CD4-positive, alpha-beta memory T cell (primary cell): Measurements from ENCODE around the gene CORO2B. TPM values are rescaled to one million over a fixed set of nuclear protein-coding genes. Genes with fewer than 3 reads are reported as not detected.

Experiments
- CTCF ChIA-PET: fragments of 350-600 bp; sonication (Branson Sonifier 250); formaldehyde crosslinking; loops from one replicate; lab custom pipeline; 2021; ENCODE audit warnings: inconsistent platforms; ENCODE audit not compliant: partially characterized antibody; lab: Charles Lee
- POLR2A ChIA-PET: fragments of 350-600 bp; sonication (Branson Sonifier 250); formaldehyde crosslinking; loops from one replicate; lab custom pipeline; 2021; ENCODE audit not compliant: partially characterized antibody; lab: Charles Lee
- DNase-seq, 5 donors: peaks; one replicate each; pipeline versions ENCODE4 v3.0.0 to v3.0.0-alpha.2; 2020 to 2022; ENCODE audit warnings: mixed read lengths in 1 of 5
- H3K27ac ChIP-seq: one replicate; pipeline ENCODE4 v1.7.0; 2013; ENCODE audit warnings: low read depth, low read length
- H3K27me3 ChIP-seq: 2 replicates; pipeline ENCODE4 v1.7.0; 2013; ENCODE audit warnings: mild to moderate bottlenecking, low read length, moderate library complexity; ENCODE audit not compliant: insufficient read depth
- H3K36me3 ChIP-seq: 2 replicates; pipeline ENCODE4 v1.7.0; 2013; ENCODE audit warnings: mild to moderate bottlenecking, low read length, moderate library complexity; ENCODE audit not compliant: insufficient read depth
- H3K4me1 ChIP-seq: 2 replicates; pipeline ENCODE4 v1.7.0; 2013; ENCODE audit warnings: mild to moderate bottlenecking, low read length, moderate library complexity; ENCODE audit not compliant: insufficient read depth
- H3K4me3 ChIP-seq, 2 donors: one replicate each; pipeline ENCODE4 v1.7.0; 2013; ENCODE audit warnings: low read length in 2 of 2, mild to moderate bottlenecking in 1 of 2
- H3K9me3 ChIP-seq, 2 donors: one replicate each; pipeline ENCODE4 v1.7.0; 2013; ENCODE audit warnings: low read length in 2 of 2, control low read depth in 1 of 2; ENCODE audit not compliant: control insufficient read depth in 1 of 2
- H3K27ac Mint-ChIP-seq, 7 donors: one replicate each; pipeline ENCODE4 v1.8.0; 2020 to 2021; ENCODE audit warnings: mixed read lengths in 7 of 7, mild to moderate bottlenecking in 6 of 7, inconsistent platforms in 3 of 7, moderate library complexity in 3 of 7
- H3K27me3 Mint-ChIP-seq, 2 donors: one replicate each; pipeline ENCODE4 v1.8.0; 2020 to 2021; ENCODE audit warnings: mixed read lengths in 2 of 2
- H3K36me3 Mint-ChIP-seq, 2 donors: one replicate each; pipeline ENCODE4 v1.8.0; 2020 to 2021; ENCODE audit warnings: mixed read lengths in 2 of 2, inconsistent platforms in 1 of 2, mild to moderate bottlenecking in 1 of 2
- H3K4me1 Mint-ChIP-seq, 4 donors: one replicate each; pipeline ENCODE4 v1.8.0; 2020 to 2021; ENCODE audit warnings: mixed read lengths in 4 of 4, mild to moderate bottlenecking in 1 of 4
- H3K4me3 Mint-ChIP-seq, 8 donors: one replicate each; pipeline ENCODE4 v1.8.0; 2020 to 2021; ENCODE audit warnings: mixed read lengths in 8 of 8, mild to moderate bottlenecking in 7 of 8, moderate library complexity in 6 of 8, inconsistent platforms in 3 of 8
- H3K9me3 Mint-ChIP-seq, 8 donors: one replicate each; pipeline ENCODE4 v1.8.0; 2020 to 2021; ENCODE audit warnings: mixed read lengths in 8 of 8, mild to moderate bottlenecking in 5 of 8, inconsistent platforms in 3 of 8, moderate library complexity in 1 of 8
- intact Hi-C: fragments of 100-400 bp; cut with micrococcal nuclease; formaldehyde crosslinking; loops from one replicate; pipeline ENCODE4 v1.15.1; 2023
- polyA plus RNA-seq, 2 donors: library from polyadenylated mRNA; unstranded; fragments of 300-500 nt; fragmentation: Illumina TruSeq; gene quantifications; one replicate each; pipeline ENCODE4 v1.2.3, GENCODE V29; 2021
- total RNA-seq, 2 experiments: library from RNA; stranded (reverse); gene quantifications; one replicate each; pipeline ENCODE4 v1.2.3, GENCODE V29; 2021

The CORO2B gene
- total and polyA plus RNA-seq, 4 experiments from 2014 or later, result not detected

DNA sequence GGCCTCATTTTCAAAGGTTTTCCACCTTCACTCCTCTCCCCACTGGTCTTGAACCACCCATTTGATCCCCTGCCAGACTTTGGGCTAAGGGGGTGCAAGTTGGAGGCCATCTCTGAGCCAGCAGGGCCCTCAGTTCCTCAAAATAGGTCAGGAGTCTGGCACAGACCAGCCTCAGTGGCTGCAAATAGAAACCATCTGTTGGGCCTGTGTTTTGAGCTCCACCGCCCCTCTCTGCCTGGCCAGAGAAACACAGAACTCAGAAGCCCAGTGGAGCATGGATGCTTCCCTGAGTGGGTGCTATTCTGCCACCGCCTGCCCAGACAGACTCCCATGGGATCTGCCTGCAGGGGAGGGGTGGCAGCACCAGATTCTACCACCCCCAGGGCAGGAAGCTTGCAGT is 56.3 kb downstream of the CORO2B start:
- no peaks in the 10 kb centered on the region for H3K9me3 Mint-ChIP-seq
- no peaks in the 10 kb centered on the region for H3K4me1 Mint-ChIP-seq

GRCh38 chr15:68636256-68636655 is 57.5 kb downstream of the CORO2B start:
- Mint-ChIP-seq H3K4me1 (no peaks in the 10 kb centered on the region), H3K4me3 (no peak overlapping the region), H3K9me3 (no peaks in the 10 kb centered on the region), H3K27ac (no peak overlapping the region), H3K27me3 (no peaks in the 10 kb centered on the region), H3K36me3 (no peaks in the 10 kb centered on the region)
- ChIA-PET CTCF (no interaction called here), POLR2A (no interaction called here)
- H3K27ac ChIP-seq, result no peak overlapping the region
- no peak for DNase-seq
- intact Hi-C loops, result no loop called here
- H3K27me3 ChIP-seq, result no peaks in the 10 kb centered on the region
- no peaks in the 10 kb centered on the region for H3K4me1 ChIP-seq
- no peak overlapping the region for H3K4me3 ChIP-seq
- H3K36me3 ChIP-seq, result no peaks in the 10 kb centered on the region
- H3K9me3 ChIP-seq, result no peaks in the 10 kb centered on the region

More for the DNA sequence above, 56.3 kb downstream of the CORO2B start:
- no peaks in the 10 kb centered on the region for H3K4me1 ChIP-seq
- H3K4me3 Mint-ChIP-seq, result no peak overlapping the region
- H3K27ac ChIP-seq, result no peak overlapping the region
- no peaks in the 10 kb centered on the region for H3K27me3 Mint-ChIP-seq
- ChIA-PET CTCF (no interaction called here), POLR2A (no interaction called here)
- H3K9me3 ChIP-seq, result no peaks in the 10 kb centered on the region
- intact Hi-C loops, result no loop called here
- no peaks in the 10 kb centered on the region for H3K36me3 ChIP-seq
- no peak for DNase-seq
- no peaks in the 10 kb centered on the region for H3K27me3 ChIP-seq
- H3K4me3 ChIP-seq, result no peak overlapping the region
- no peaks in the 10 kb centered on the region for H3K36me3 Mint-ChIP-seq
- H3K27ac Mint-ChIP-seq, result no peak overlapping the region

- H3K27me3 Mint-ChIP-seq, result no peaks in the 10 kb centered on the region
- no peaks in the 10 kb centered on the region for H3K4me1 ChIP-seq
- H3K4me3 Mint-ChIP-seq, result no peak overlapping the region
- no peaks in the 10 kb centered on the region for H3K36me3 Mint-ChIP-seq
- intact Hi-C loops, result no loop called here
- no peak overlapping the region for H3K27ac Mint-ChIP-seq
- H3K9me3 Mint-ChIP-seq, result no peaks in the 10 kb centered on the region
- no peaks in the 10 kb centered on the region for H3K27me3 ChIP-seq
- no peak overlapping the region for H3K27ac ChIP-seq
- no peaks in the 10 kb centered on the region for H3K36me3 ChIP-seq
- ChIA-PET CTCF (interaction anchor here (1.1 kb wide), 1 partner anchor 36 kb away, joined by 3 read pairs; no protein-coding TSS in a partner anchor), POLR2A (no interaction called here)
- no peak overlapping the region for H3K4me3 ChIP-seq
- no peak for DNase-seq
- H3K9me3 ChIP-seq, result no peaks in the 10 kb centered on the region
- H3K4me1 Mint-ChIP-seq, result no peaks in the 10 kb centered on the region
These were observed 59.1 kb downstream of the CORO2B start for GRCh38 chr15:68637767-68638404.

- Mint-ChIP-seq H3K27me3 (no peaks in the 10 kb centered on the region), H3K9me3 (no peaks in the 10 kb centered on the region), H3K36me3 (no peaks in the 10 kb centered on the region), H3K4me1 (no peaks in the 10 kb centered on the region), H3K27ac (no peak overlapping the region), H3K4me3 (no peak overlapping the region)
- Histone ChIP-seq H3K27ac (no peak overlapping the region), H3K36me3 (no peaks in the 10 kb centered on the region), H3K4me1 (no peaks in the 10 kb centered on the region), H3K4me3 (no peak overlapping the region), H3K27me3 (no peaks in the 10 kb centered on the region), H3K9me3 (no peaks in the 10 kb centered on the region)
- ChIA-PET POLR2A (no interaction called here), CTCF (no interaction called here)
- intact Hi-C loops, result no loop called here
- DNase-seq, result no peak
These were observed 60.2 kb downstream of the CORO2B start for GRCh38 chr15:68638953-68639515.

- H3K36me3 Mint-ChIP-seq, result no peaks in the 10 kb centered on the region
- no peaks in the 10 kb centered on the region for H3K9me3 ChIP-seq
- H3K4me1 Mint-ChIP-seq, result no peaks in the 10 kb centered on the region
- H3K27ac Mint-ChIP-seq, result no peak overlapping the region
- POLR2A ChIA-PET, result no interaction called here
- no peak overlapping the region for H3K4me3 ChIP-seq
- H3K36me3 ChIP-seq, result no peaks in the 10 kb centered on the region
- H3K9me3 Mint-ChIP-seq, result no peaks in the 10 kb centered on the region
- H3K4me1 ChIP-seq, result no peaks in the 10 kb centered on the region
- no peaks in the 10 kb centered on the region for H3K27me3 ChIP-seq
- CTCF ChIA-PET, result no interaction called here
- no peak for DNase-seq
- peaks cover 0 to 3% of the 10 kb centered on the region in 2 donors for H3K27me3 Mint-ChIP-seq
- intact Hi-C loops, result no loop called here
- no peak overlapping the region for H3K4me3 Mint-ChIP-seq
- no peak overlapping the region for H3K27ac ChIP-seq
These were observed 61.3 kb downstream of the CORO2B start for GRCh38 chr15:68639926-68640600.

DNA sequence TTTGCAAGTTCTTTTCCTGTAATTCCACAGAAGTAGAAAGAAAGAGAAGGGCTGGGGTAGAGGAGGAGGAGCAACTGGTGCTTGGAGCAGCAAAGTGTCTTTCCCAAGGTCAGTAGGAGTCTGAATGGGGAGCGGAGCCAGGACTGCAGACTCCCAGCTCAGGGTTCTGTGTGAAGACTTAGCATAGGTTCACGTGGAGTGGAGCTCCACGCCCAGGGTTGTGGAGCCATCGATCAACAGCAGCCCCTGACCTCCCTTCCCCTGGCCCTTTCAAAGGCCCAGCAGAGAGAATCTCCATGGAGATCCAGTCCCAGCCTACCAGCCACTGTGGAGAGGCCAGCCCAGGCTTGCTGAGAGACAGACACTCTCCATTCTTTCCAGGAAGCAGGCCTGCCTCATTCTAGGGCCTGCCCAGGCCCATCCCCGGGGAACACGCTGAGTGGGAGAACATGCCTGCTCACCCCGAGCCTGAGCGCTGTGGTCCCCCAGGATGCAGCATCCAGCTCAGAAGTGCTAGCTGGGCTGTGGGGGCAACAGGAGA is 62.1 kb downstream of the CORO2B start:
- peaks cover 3 to 6% of the 10 kb centered on the region in 2 donors for H3K27me3 Mint-ChIP-seq
- no peak overlapping the region for H3K27ac Mint-ChIP-seq
- Histone ChIP-seq H3K36me3 (no peaks in the 10 kb centered on the region), H3K4me3 (no peak overlapping the region), H3K27ac (no peak overlapping the region), H3K4me1 (no peaks in the 10 kb centered on the region), H3K27me3 (no peaks in the 10 kb centered on the region), H3K9me3 (no peaks in the 10 kb centered on the region)
- no peak for DNase-seq
- H3K4me3 Mint-ChIP-seq, result no peak overlapping the region
- H3K36me3 Mint-ChIP-seq, result no peaks in the 10 kb centered on the region
- intact Hi-C loops, result no loop called here
- H3K9me3 Mint-ChIP-seq, result no peaks in the 10 kb centered on the region
- CTCF ChIA-PET, result no interaction called here
- POLR2A ChIA-PET, result no interaction called here
- no peaks in the 10 kb centered on the region for H3K4me1 Mint-ChIP-seq

DNA sequence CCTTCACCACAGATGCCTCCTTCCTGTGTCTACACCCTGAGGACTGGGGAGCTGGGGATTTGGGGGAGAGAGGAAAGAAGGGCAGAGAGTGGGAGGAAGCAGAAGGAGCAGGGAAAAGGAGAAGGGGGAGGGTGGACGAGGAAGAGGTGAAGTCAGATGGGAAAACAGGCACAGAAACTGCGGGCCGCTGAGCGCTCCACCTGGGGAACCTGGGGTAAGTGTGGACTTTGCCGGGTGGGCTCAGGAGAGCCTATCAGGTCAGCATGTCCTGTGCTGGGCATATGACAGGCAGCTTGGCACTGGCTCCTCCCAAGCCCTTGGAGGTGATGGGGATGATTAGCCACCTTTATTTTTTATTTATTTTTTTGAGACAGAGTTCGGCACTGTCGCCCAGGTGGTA is 62.6 kb downstream of the CORO2B start:
- intact Hi-C loops, result no loop called here
- no peaks in the 10 kb centered on the region for H3K9me3 Mint-ChIP-seq
- H3K4me3 Mint-ChIP-seq, result no peak overlapping the region
- ChIA-PET CTCF (interaction anchor here (0.7 kb wide), 1 partner anchor 50 kb away, joined by 3 read pairs; no protein-coding TSS in a partner anchor), POLR2A (no interaction called here)
- no peaks in the 10 kb centered on the region for H3K27me3 ChIP-seq
- peaks cover 3 to 6% of the 10 kb centered on the region in 2 donors for H3K27me3 Mint-ChIP-seq
- no peak for DNase-seq
- H3K4me1 ChIP-seq, result no peaks in the 10 kb centered on the region
- H3K36me3 ChIP-seq, result no peaks in the 10 kb centered on the region
- H3K27ac ChIP-seq, result no peak overlapping the region
- no peaks in the 10 kb centered on the region for H3K9me3 ChIP-seq
- H3K36me3 Mint-ChIP-seq, result no peaks in the 10 kb centered on the region
- no peak overlapping the region for H3K4me3 ChIP-seq
- H3K27ac Mint-ChIP-seq, result peak overlapping the region in 1 of 7 donors; percentile 46
- H3K4me1 Mint-ChIP-seq, result no peaks in the 10 kb centered on the region
